ENCODE measurements around the gene MAP7D2. TPM values are rescaled to one million over a fixed set of nuclear protein-coding genes. Genes with fewer than 3 reads are reported as not detected.

The MAP7D2 gene
- total RNA-seq, 1 experiment from 2014 or later: 0.91 TPM

DNA sequence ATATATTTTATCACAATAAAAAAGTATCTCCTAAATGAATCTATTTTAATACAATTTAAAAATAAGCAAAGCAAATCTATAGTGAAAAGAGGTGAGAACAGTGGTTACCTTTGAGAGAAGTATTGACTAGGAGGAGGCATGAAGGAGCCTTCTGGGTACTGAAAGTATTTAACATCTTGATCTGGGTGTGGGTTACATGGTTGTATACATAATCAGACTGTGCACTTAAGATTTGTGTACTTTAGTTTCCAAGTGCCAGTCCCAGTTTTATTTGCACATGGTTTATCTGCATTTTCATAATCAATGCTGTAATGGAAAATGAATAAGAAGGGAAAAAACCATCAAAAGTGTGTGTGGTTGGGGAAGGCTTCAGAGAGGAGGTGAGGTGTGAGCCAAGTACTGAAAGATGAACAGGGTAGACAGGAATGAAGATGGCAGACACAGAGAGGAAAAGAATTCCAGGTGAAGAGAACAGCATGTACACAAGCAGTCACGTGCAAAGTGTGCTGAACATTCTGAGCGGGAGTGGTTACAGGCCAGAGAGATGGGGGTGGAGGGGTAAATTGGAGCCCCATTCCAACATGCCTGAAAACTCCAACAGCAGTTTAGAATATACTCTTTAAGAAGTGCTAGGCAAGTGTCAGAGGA is 14.6 kb downstream of the MAP7D2 start:
- H3K27ac ChIP-seq (ENCODE audit: low read length): no peak overlapping the region
- ChIA-PET CTCF (no interaction called here), POLR2A (ENCODE audit: unreplicated experiment) (no interaction called here)
- no peaks in the 10 kb centered on the region for H3K9me3 ChIP-seq (ENCODE audit: low read length)
- H3F3A ChIP-seq (ENCODE audit: low read length, unreplicated experiment): no peaks in the 10 kb centered on the region
- H3K36me3 ChIP-seq (ENCODE audit: low read depth, low read length): no peaks in the 10 kb centered on the region
- no peaks in the 10 kb centered on the region for H3K27me3 ChIP-seq (ENCODE audit: low read length)
- H3K79me2 ChIP-seq (ENCODE audit: low read length): no peaks in the 10 kb centered on the region
- no peaks in the 10 kb centered on the region for H4K20me1 ChIP-seq (ENCODE audit: low read length)
- H3K9me2 ChIP-seq (replicated peaks; ENCODE audit: low read length): no peaks in the 10 kb centered on the region
- H2AFZ ChIP-seq (ENCODE audit: low read length): no peak overlapping the region
- DNase-seq: no peak
- TF ChIP-seq CTCF (conservative IDR thresholded peaks at IDR 0.05; ENCODE audit: low read depth, low read length): no peak
- no peak for TF ChIP-seq EZH2phosphoT487 (IDR thresholded peaks at IDR 0.05; ENCODE audit: borderline replicate concordance, low read length)
- TF ChIP-seq EZH2 (IDR thresholded peaks at IDR 0.05; ENCODE audit: low read length, unreplicated experiment): no peak
- no peak for ATAC-seq
- H3K4me1 ChIP-seq (ENCODE audit: insufficient read depth, low read length): no peaks in the 10 kb centered on the region
- H3K4me2 ChIP-seq (ENCODE audit: low read length): no peak overlapping the region
- H3K9ac ChIP-seq (ENCODE audit: low read length): no peak overlapping the region
- intact Hi-C loops (cut with micrococcal nuclease): no loop called here
- no peak overlapping the region for H3K4me3 ChIP-seq (ENCODE audit: low read length)
- BruUV-seq (replicated peaks): no TSS peak

- Histone ChIP-seq H4K20me1 (ENCODE audit: low read length) (no peaks in the 10 kb centered on the region), H3K4me1 (ENCODE audit: insufficient read depth, low read length) (no peaks in the 10 kb centered on the region), H3K4me3 (ENCODE audit: low read length) (no peak overlapping the region), H3K4me2 (ENCODE audit: low read length) (no peak overlapping the region), H3K27ac (ENCODE audit: low read length) (no peak overlapping the region), H2AFZ (ENCODE audit: low read length) (no peak overlapping the region), H3K79me2 (ENCODE audit: low read length) (no peaks in the 10 kb centered on the region), H3K9ac (ENCODE audit: low read length) (no peak overlapping the region), H3K27me3 (ENCODE audit: low read length) (no peaks in the 10 kb centered on the region), H3F3A (ENCODE audit: low read length, unreplicated experiment) (no peaks in the 10 kb centered on the region), H3K9me2 (replicated peaks; ENCODE audit: low read length) (no peaks in the 10 kb centered on the region), H3K36me3 (ENCODE audit: low read depth, low read length) (no peaks in the 10 kb centered on the region), H3K9me3 (ENCODE audit: low read length) (no peaks in the 10 kb centered on the region)
- intact Hi-C loops (cut with micrococcal nuclease): no loop called here
- ChIA-PET CTCF (interaction anchor here (0.6 kb wide), 1 partner anchor 11 kb away, joined by 4 read pairs; no protein-coding TSS in a partner anchor), POLR2A (ENCODE audit: unreplicated experiment) (interaction anchor here (0.6 kb wide), 1 partner anchor 1715 kb away, joined by 3 read pairs; no protein-coding TSS in a partner anchor)
- ATAC-seq (no peak), DNase-seq (no peak)
- TF ChIP-seq CTCF (conservative IDR thresholded peaks at IDR 0.05; ENCODE audit: low read depth, low read length) (no peak), EZH2phosphoT487 (IDR thresholded peaks at IDR 0.05; ENCODE audit: borderline replicate concordance, low read length) (no peak), EZH2 (IDR thresholded peaks at IDR 0.05; ENCODE audit: low read length, unreplicated experiment) (no peak)
- BruUV-seq (replicated peaks): no TSS peak
Observed at GRCh38 chrX:20091499-20091898, 25.2 kb downstream of the MAP7D2 start.

DNA sequence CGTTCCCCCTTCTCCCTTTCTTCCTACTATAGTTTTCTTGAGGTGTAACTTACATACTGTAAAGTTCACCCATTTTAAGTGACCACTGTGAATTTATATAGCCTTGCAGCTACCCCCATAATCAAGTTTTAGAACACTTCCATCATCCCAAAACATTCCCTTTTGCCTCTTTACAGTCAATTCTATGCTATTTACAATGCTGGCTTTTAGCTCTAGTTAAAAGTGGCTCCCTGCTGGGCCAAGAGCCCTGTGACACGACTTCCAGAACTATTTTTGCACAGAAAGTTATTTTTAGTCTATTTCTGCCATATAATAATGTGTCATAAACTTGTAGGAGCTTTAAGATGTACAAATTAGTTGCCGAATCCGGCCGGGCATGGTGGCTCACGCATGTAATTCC is 26.9 kb downstream of the MAP7D2 start:
- Histone ChIP-seq H3K9me3 (ENCODE audit: low read length) (no peaks in the 10 kb centered on the region), H3K9me2 (replicated peaks; ENCODE audit: low read length) (no peaks in the 10 kb centered on the region), H3K4me3 (ENCODE audit: low read length) (no peak overlapping the region), H3K27ac (ENCODE audit: low read length) (no peak overlapping the region), H3K27me3 (ENCODE audit: low read length) (no peaks in the 10 kb centered on the region), H4K20me1 (ENCODE audit: low read length) (no peaks in the 10 kb centered on the region), H3K36me3 (ENCODE audit: low read depth, low read length) (no peaks in the 10 kb centered on the region), H2AFZ (ENCODE audit: low read length) (no peak overlapping the region), H3F3A (ENCODE audit: low read length, unreplicated experiment) (no peaks in the 10 kb centered on the region), H3K79me2 (ENCODE audit: low read length) (no peaks in the 10 kb centered on the region), H3K4me2 (ENCODE audit: low read length) (no peak overlapping the region), H3K9ac (ENCODE audit: low read length) (no peak overlapping the region), H3K4me1 (ENCODE audit: insufficient read depth, low read length) (no peaks in the 10 kb centered on the region)
- intact Hi-C loops (cut with micrococcal nuclease): no loop called here
- ATAC-seq: no peak
- ChIA-PET CTCF (interaction anchor here (1.1 kb wide), 1 partner anchor 22 kb away, joined by 6 read pairs; no protein-coding TSS in a partner anchor), POLR2A (ENCODE audit: unreplicated experiment) (no interaction called here)
- no peak for DNase-seq
- TF ChIP-seq CTCF (conservative IDR thresholded peaks at IDR 0.05; ENCODE audit: low read depth, low read length) (no peak), EZH2phosphoT487 (IDR thresholded peaks at IDR 0.05; ENCODE audit: borderline replicate concordance, low read length) (no peak)
- no TSS peak for BruUV-seq (replicated peaks)
